ENCODE measurements around the gene EIF1AY. TPM values are rescaled to one million over a fixed set of nuclear protein-coding genes. Genes with fewer than 3 reads are reported as not detected.

EIF1AY gene
- total and polyA plus RNA-seq, 2 donors (not counting 1 experiment from before 2014, with no cell fraction given): 30.5 TPM; not detected in 1

DNA sequence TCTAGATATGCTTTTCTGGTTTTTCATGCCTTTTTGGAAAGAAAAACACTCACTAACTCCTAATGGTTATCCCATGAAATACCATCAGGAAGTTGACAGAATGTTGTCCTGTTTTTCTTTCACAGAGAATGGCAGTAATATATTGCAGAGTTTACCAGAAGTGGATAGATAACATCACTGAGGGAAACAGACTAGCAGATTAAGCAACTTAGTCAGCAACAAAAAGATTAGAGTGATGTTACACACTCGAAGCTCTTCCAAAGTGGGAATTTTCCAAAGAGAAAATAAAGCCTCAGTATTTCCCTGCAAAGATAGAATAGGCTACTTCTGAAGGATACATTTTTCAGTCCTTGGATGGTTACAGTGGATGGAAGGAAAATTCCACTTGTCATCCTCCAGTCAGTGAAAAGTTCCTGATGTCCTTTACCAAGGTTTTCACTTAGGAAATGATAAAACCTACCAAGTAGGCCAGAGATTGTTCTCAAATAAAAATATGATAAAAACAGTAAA lies 31.1 kb upstream of the EIF1AY start:
- Mint-ChIP-seq H3K27me3 (no peaks in the 10 kb centered on the region), H3K4me1 (peaks cover 7% of the 10 kb centered on the region), H3K4me3 (no peak overlapping the region), H3K27ac (no peak overlapping the region), H3K9me3 (ENCODE audit: insufficient read depth) (no peaks in the 10 kb centered on the region)
- POLR2A ChIA-PET: no interaction called here
- TF ChIP-seq, protein P1, sequence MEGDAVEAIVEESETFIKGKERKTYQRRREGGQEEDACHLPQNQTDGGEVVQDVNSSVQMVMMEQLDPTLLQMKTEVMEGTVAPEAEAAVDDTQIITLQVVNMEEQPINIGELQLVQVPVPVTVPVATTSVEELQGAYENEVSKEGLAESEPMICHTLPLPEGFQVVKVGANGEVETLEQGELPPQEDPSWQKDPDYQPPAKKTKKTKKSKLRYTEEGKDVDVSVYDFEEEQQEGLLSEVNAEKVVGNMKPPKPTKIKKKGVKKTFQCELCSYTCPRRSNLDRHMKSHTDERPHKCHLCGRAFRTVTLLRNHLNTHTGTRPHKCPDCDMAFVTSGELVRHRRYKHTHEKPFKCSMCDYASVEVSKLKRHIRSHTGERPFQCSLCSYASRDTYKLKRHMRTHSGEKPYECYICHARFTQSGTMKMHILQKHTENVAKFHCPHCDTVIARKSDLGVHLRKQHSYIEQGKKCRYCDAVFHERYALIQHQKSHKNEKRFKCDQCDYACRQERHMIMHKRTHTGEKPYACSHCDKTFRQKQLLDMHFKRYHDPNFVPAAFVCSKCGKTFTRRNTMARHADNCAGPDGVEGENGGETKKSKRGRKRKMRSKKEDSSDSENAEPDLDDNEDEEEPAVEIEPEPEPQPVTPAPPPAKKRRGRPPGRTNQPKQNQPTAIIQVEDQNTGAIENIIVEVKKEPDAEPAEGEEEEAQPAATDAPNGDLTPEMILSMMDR (IDR thresholded peaks at IDR 0.05): no peak
- TF ChIP-seq EZH2 (IDR thresholded peaks at IDR 0.05; ENCODE audit: borderline replicate concordance, insufficient read depth, low read depth, low read length, poor library complexity, severe bottlenecking): no peak
- Histone ChIP-seq H2AFZ (ENCODE audit: insufficient read depth, low read depth, low read length, poor library complexity, severe bottlenecking) (no peak overlapping the region), H3K27me3 (replicated peaks in 1 of 4; ENCODE audit: control extremely low read depth in 1 of 4, control insufficient read depth in 3 of 4, insufficient read depth in 4 of 4, low read length in 3 of 4) (no peaks in the 10 kb centered on the region), H3K9ac (ENCODE audit: low read length) (no peak overlapping the region), H3K9me3 (ENCODE audit: control extremely low read depth in 1 of 3, control insufficient read depth in 2 of 3, insufficient read depth in 1 of 3, low read length in 2 of 3) (no peaks in the 10 kb centered on the region), H3K4me1 (ENCODE audit: control insufficient read depth in 2 of 2, insufficient read depth in 2 of 2, low read length in 2 of 2) (no peaks in the 10 kb centered on the region), H3K36me3 (replicated peaks in 1 of 2; ENCODE audit: control extremely low read depth in 1 of 2, control insufficient read depth in 1 of 2, extremely low read depth in 1 of 2, insufficient read depth in 2 of 2, low read length in 1 of 2) (no peaks in the 10 kb centered on the region), H4K20me1 (ENCODE audit: control insufficient read depth, insufficient read depth, low read length, poor library complexity, severe bottlenecking) (no peaks in the 10 kb centered on the region), H3K27ac (ENCODE audit: low read length in 2 of 2) (no peak overlapping the region), H3K4me2 (replicated peaks; ENCODE audit: low read depth, low read length, poor library complexity, severe bottlenecking) (no peak overlapping the region), H3K4me3 (ENCODE audit: control extremely low read depth in 1 of 5, extremely low read depth in 1 of 5, insufficient read depth in 1 of 5, low read depth in 2 of 5, low read length in 4 of 5) (no peak overlapping the region), H3K79me2 (ENCODE audit: control insufficient read depth, insufficient read depth, low read length) (no peaks in the 10 kb centered on the region)
- no peak for ATAC-seq (ENCODE audit: low read depth)
- CTCF ChIA-PET: no interaction called here
- DNase-seq: no peak
- no CpG with 5 or more reads among the region's 1 CpG for whole genome bisulfite sequencing (ENCODE audit: insufficient coverage)
- intact Hi-C loops (cut with micrococcal nuclease): no loop called here

DNA sequence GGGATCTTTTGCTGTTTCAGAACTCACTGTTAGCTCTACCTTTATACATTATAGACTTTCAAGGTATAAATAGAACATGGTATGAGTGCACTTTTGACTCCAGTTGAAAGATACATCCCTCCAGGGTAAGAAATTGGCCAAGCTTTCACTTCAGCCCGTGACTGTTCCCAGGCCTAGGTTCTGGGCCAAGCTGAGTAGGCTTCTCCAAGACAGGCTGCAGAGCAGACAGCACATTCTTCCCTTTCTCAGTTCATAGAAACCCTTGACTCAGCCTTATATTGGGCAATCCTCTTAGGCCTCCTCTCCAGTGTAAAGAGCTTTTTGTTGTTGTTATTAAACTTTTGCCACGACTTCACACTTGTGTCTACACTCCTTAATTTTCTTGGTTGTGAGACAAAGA lies 29.5 kb upstream of the EIF1AY start:
- Histone ChIP-seq H3K9ac (ENCODE audit: low read length) (no peak overlapping the region), H3K4me3 (ENCODE audit: control extremely low read depth in 1 of 5, extremely low read depth in 1 of 5, insufficient read depth in 1 of 5, low read depth in 2 of 5, low read length in 4 of 5) (no peak overlapping the region), H4K20me1 (ENCODE audit: control insufficient read depth, insufficient read depth, low read length, poor library complexity, severe bottlenecking) (no peaks in the 10 kb centered on the region), H3K27ac (ENCODE audit: low read length in 2 of 2) (no peak overlapping the region), H3K36me3 (replicated peaks in 1 of 2; ENCODE audit: control extremely low read depth in 1 of 2, control insufficient read depth in 1 of 2, extremely low read depth in 1 of 2, insufficient read depth in 2 of 2, low read length in 1 of 2) (no peaks in the 10 kb centered on the region), H3K27me3 (replicated peaks in 1 of 4; ENCODE audit: control extremely low read depth in 1 of 4, control insufficient read depth in 3 of 4, insufficient read depth in 4 of 4, low read length in 3 of 4) (no peaks in the 10 kb centered on the region), H3K79me2 (ENCODE audit: control insufficient read depth, insufficient read depth, low read length) (no peaks in the 10 kb centered on the region), H3K9me3 (ENCODE audit: control extremely low read depth in 1 of 3, control insufficient read depth in 2 of 3, insufficient read depth in 1 of 3, low read length in 2 of 3) (no peaks in the 10 kb centered on the region), H3K4me2 (replicated peaks; ENCODE audit: low read depth, low read length, poor library complexity, severe bottlenecking) (no peak overlapping the region), H3K4me1 (ENCODE audit: control insufficient read depth in 2 of 2, insufficient read depth in 2 of 2, low read length in 2 of 2) (no peaks in the 10 kb centered on the region), H2AFZ (ENCODE audit: insufficient read depth, low read depth, low read length, poor library complexity, severe bottlenecking) (no peak overlapping the region)
- no peak for DNase-seq
- ATAC-seq (ENCODE audit: low read depth): no peak
- POLR2A ChIA-PET: no interaction called here
- Mint-ChIP-seq H3K27ac (no peak overlapping the region), H3K27me3 (no peaks in the 10 kb centered on the region), H3K4me3 (no peak overlapping the region), H3K9me3 (ENCODE audit: insufficient read depth) (no peaks in the 10 kb centered on the region), H3K4me1 (no peaks in the 10 kb centered on the region)
- intact Hi-C loops (cut with micrococcal nuclease): no loop called here
- WGBS (ENCODE audit: insufficient coverage): no CpG with 5 or more reads among the region's 2 CpGs
- CTCF ChIA-PET: no interaction called here
- TF ChIP-seq, protein P1 (IDR thresholded peaks at IDR 0.05): no peak
- TF ChIP-seq EZH2 (IDR thresholded peaks at IDR 0.05; ENCODE audit: borderline replicate concordance, insufficient read depth, low read depth, low read length, poor library complexity, severe bottlenecking): no peak
